GM21619 (cell line): ENCODE measurements around the gene JAG2.

ENCODE experiments used
- ATAC-seq: cut with Tn5 transposase; IDR thresholded peaks from one replicate; pipeline ENCODE4 v1.9.1; 2021; ENCODE audit not compliant: unreplicated experiment

JAG2 gene

DNA sequence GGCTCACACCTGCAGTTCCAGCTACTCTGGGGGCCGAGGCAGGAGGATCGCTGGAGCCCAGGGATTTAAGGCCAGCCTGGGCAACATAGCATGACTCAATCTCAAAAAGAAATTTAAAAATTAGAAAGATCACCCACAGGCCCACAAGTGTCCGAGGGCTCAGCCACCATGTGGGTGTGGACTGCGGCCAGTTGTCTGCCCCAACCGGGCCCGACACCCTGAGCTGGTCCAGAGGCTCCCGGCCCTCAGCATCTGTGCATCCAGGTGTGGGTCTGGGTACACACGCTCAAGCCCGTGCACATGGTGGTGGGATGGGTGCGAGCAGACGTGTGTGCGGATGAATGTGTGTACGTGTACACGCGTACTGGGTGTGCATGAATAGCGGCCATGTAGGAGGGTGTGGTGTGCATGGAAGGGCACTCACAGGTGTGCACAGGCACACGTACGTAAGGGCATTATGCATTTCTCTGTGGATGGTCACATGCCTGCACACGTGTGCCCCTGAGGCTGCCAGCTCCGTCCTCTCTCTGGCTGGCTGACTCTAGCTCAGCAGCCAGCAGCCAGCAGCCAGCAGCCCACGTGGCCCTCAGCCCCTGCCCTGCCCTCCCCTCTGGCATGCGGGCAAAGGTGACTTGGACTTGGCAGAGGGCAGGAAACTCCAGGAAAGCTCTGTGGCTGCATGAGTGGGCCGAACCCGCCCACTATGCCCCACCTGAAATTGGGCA, 35.8 kb upstream of the JAG2 start:
- no peak for ATAC-seq

- no peak for ATAC-seq
Observed at GRCh38 chr14:105203701-105204100, 35.1 kb upstream of the JAG2 start.

- ATAC-seq, result no peak
Observed at GRCh38 chr14:105203057-105203531, 34.5 kb upstream of the JAG2 start.

DNA sequence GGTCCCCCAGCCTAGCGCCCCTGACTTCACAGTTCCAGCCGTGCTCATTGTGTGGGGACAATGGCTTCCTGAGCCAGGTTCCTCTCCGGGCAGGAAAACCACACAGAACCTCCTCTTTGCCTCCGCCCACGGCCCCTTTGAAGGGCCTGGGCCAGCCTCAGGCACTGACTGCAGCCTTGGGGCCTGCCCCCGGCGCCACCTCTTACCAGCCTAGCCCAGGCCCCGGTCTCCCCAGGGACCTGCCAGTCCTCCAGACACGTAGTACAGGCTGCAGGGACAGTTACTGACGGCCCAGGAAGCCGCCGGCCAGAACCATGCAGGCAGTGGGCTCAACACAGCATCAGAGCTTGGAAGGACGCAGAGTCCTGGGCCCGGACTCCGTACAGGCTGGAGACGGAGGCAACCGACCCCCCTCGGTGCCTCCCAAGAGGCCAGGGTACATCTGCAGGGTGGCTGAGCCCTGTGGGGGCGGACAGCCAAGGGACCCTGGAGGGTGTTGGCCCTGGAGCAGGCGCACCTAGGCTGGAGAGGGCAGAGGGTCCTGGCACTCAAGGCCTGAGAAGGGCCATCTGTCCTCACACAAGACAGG, 33.4 kb upstream of the JAG2 start:
- ATAC-seq, result no peak

DNA sequence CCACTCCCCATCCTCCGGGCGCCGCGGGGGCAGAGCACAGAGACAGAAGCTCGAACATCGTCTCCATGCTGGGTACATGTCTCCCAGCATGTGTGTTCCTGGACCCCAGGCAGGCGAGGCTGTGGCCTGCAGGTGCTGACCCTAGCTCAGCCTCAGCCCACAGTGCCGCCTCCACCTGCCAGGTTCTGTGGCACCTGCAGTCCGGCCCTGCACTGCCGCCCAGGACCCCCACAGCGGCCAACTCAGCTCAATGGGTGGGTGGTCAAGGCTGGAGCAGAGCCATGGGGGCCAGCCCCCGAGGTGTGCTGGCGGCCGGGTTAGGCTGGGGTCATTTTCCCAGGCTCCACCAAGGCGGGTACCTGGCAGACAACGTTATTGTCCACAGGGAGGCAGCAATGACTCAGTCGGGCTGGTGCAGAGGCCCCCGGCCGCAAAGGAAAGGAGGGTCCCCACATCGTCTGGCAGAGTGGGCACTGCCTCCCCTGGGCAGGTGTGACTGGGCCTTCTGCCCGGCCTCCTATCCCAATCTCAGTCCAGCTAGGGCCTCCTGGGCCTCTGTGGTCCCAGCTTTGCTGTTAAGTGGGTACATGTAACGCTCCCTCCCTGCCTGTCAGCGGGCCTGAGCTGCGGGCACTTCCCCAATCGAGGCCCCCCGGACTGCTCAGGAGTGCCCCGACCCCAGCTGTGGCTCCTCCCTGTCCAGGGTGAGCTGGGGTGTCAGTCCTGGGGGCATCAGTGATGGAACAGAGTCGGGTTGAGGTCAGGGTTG, 32.8 kb upstream of the JAG2 start:
- no peak for ATAC-seq

DNA sequence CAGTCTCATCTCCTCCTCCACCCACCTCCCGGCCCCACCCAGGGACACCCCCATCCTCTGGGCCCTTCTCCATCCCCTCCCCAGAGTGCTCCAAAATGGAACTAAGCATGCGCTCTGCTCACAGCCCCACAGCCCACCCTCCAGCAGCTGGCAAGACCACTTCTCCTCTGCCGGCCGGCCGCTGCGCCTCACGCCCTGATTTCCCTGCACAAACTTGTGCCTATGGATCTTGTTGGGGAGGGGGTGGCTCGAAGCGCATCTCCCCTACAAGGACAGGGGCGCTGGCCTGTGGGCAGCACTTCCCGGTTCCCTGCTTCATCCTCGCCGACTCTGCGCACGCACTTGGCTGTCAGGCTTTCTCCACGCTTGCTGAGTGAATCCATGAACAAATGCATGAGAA, 32.1 kb upstream of the JAG2 start:
- ATAC-seq, result no peak

GRCh38 chr14:105200074-105200473, 31.5 kb upstream of the JAG2 start:
- ATAC-seq, result no peak

DNA sequence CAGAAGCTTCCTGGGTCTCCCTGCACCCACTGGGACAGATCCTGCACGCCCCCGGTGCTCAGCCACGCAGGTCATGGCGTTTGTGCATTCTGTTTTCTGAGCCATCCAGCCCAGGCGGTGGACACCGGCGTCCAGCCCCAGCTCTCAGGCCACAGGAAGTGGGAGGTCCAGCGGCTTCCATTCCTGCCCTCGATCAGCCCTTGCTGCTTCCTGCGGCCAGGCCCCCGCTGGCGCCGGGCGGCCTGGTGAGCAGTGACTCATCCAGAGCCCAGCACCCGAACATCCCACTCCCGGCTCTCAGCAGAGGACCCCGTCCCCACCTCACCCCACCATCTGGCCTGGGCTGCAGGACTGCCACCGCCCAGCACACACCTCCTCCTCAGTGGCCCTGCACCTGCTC, 30.5 kb upstream of the JAG2 start:
- no peak for ATAC-seq

GRCh38 chr14:105198588-105198987, 30.0 kb upstream of the JAG2 start:
- ATAC-seq, result no peak

DNA sequence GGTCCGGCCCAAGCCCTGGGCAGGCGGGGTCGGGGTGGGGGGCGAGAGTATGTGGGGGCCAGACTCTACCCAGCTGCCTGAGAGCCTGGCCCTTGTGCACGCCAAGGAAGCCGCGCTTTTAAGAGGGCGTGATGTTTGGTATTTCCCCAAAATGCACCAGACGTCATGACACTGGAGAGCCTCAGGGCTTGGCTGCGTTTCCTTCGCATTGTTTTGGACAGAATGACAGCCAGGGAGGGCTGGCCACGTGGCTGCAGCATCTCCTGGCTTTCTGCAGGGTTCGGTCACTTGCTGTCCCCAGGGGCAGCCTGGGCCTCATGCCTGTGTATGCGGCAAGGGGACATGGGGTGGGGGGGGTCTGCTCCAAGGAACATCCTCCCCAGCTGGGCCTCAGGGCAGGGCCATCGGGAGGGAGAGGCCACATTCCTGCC, 28.6 kb upstream of the JAG2 start:
- no peak for ATAC-seq

GRCh38 chr14:105196265-105196960, 27.8 kb upstream of the JAG2 start:
- ATAC-seq, result no peak

DNA sequence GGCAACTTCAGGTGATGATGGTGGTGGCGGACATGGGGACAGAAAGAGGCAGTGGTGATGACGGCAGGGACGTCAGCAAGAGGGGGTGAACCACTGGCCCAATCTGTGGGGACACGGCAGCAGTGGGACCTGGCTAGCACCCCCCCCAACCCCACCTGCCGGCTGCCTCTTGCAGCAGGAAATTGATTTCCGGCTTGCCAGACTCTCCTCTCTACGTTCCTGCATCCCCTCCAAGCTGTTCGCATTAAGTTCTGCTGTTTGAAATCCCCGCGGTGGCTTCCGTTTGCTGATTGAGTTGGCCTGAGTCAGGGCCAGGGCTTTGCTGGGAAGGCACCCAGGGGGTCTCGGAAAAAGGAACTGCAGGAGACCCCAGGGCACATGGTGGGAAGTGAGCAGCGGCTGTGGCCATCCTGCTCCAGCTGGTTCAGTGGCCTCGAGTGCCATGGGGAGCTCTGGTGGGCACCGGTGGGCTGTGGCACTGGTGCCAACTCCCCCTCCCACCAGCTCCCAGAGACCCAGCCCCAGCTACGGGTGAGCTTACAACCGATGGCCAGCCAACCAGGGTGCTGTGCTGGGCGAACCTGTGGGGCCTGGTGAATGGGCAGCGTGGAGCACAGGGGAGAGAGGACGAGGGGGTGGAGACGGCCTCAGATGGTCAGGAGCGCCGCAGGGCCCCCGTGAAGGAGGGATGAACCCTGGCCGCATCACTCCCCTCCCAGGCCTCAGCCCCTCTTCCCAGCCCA, 27.1 kb upstream of the JAG2 start:
- no peak for ATAC-seq

DNA sequence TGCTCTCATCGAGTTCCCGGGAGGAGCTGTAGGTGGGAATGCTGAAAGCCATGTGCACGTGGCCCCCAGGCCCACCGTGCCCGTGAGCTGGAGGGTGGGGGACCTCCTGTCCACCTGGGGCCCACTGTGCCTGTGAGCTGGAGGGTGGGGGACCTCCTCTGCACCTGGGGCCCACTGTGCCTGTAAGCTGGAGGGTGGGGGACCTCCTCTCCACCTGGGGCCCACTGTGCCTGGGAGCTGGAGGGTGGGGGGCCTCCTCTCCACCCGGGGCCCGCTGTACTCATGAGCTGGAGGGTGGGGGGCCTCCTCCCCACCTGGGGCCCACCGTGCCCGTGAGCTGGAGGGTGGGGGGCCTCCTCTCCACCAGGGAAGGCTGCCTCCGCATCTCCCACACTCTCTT, 26.5 kb upstream of the JAG2 start:
- no peak for ATAC-seq

DNA sequence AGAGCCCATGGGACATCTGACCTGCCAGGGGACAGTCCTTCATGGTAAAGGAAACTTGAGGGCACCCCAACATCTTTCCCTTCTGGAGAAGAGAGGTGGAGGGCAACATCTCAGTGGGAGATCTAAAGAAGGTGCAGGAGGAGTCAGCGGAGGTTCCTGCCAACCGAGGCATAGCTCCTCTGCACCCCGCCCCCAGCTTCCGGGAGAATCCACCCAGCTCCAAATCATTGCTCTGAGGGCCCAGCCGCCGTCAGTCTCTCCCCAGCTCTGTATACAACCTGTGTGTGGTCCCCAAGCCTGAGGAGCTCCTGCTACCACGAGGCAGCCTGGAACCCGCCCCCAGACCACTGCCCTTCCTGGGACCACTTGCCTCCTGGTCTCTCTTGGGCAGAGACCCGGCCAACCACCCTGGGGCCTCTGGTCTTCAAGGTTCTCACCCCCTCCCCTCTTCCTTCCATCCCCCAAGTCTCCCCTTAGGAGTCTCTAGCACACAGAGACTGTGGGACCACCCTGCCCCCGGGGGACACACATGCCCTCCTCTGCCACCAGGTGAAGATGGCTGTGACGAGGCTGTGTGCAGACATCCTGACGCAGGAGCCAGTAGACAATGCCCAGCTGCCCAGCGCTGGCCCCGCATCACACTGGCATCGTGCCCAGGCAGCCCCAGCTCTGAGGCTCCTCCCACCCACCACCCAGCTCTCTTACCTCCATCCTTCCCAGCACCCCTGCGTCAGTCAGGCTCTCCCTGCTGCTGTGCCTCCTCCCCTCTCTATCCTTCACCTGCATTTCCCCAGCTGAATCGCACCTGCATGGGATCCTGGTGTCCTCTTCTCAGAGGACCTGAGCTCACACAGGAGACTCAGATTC, 25.6 kb upstream of the JAG2 start:
- ATAC-seq, result no peak

DNA sequence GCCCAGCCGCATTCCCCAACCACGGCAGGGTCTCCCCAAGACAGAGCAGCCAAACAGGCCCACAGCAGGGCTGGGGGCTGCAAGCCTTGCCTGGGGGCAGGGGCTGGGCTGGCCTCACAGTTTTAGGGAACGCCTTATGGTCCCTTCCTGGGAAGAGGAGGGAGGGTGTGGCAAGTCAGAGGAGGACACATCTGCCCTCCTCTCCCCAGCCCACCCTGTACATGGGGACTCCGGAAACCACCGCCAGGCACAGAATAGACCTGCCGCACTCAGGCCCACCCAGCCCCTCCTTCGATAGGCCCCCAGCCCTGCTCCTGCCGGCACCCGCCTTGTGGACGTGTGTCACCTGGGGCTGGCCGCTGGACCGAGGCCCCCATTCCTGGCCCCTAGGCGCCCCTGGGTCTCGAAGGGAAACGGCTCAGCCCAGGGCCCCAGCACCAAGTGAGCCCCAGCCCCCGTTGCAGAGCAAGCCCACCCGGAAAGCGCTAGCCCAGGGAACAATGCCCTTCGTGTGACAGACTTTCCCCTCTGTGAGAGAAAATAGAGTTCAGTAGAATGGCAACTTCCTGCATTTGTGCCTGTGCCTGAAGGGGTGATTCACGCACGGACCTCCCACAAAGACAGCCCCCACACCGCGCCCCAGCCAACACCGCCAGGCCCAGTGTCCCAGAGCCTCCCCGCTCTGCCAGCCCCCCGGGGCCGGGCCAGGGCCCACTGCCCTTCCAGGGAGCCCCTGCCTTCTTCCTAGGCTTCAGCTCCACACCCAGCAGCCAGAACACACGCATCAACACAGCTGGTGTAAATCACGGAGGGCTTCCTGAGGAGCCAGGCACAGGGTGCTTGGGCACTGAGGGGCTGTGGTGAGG, 24.5 kb upstream of the JAG2 start:
- ATAC-seq, result no peak

- ATAC-seq, result no peak
Observed at GRCh38 chr14:105187935-105188524, 19.5 kb upstream of the JAG2 start.

GRCh38 chr14:105187116-105187515, 18.5 kb upstream of the JAG2 start:
- ATAC-seq, result no peak

DNA sequence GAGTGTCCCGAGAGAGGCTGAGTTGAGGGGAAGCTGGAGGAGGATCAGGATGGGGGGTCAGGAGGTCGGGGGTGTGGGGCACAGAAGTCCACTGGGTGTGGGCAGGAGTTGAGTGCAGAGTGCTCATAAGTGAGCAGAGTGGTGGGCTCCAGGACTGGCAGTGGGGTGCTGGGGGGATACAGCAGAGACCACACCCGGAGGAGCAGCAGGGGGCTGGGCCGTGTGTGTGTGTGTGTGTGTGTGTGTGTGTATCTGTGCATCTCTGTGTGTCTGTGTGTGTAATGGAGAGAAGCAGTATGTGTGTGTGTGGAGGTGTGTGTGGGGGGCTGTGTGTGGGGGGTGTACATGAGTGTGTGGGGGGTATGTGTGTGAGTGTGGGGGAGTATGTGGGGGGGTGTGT, 17.4 kb upstream of the JAG2 start:
- ATAC-seq, result no peak

DNA sequence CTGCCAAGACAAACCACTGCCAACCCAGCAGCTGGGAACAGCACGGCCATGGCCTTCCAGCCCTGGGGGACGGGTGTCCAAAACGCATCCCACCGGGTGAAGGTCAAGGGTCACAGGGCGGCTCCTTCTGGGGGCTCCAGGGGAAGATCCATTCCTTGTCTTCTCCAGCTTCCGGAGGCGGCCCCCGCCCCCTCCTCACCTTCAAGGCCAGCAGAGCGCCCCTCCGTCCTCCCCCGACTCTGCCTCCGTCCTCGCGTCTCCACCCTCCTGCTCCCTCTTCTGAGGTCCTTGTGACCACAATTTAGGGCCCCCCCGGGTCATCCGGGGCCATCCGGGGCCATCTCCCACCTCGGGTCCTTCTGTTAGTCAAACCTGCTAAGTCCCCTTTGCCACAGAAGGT, 16.4 kb upstream of the JAG2 start:
- ATAC-seq, result no peak
